ENCODE results near the gene ITGA1.

Gene ITGA1

DNA sequence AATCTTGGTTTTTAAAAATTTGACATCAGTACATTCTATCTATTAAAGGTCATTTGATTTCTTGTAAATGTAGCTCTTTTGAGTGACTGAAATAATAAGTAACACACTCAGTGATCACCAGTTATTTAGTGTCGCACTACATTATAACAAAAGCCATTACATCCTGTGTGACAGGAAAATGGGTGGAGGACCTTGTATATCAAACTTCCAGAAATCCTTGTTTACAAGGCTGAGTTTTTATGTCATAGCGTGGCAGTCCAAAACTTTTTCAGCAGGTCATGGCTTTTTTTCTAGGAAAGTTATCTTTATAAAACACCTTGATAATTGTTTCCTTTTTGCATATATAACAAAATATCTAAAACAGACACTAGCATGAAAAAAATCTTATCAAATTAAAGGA is 14.4 kb upstream of the ITGA1 start:
- no peak for DNase-seq

DNA sequence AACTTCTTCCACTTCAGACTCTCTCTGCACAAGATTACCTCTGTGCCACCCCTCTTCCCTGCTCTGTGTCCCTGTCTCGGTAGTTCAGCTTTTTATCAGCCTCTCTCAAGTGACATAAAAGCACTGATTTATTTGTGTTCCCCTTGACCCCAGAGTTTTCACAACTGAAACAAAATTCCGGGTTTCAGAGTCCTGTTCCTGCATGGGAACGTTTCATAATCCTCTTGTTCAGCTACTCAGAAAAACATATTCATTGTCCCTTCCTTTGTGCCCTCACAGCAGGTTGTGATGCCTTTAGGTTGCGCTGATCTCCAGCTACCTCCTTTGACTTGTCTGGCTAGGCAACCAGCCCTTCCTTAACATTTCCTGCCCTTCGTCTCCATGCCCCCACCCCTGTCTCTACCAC is 13.7 kb upstream of the ITGA1 start:
- DNase-seq = no peak

DNA sequence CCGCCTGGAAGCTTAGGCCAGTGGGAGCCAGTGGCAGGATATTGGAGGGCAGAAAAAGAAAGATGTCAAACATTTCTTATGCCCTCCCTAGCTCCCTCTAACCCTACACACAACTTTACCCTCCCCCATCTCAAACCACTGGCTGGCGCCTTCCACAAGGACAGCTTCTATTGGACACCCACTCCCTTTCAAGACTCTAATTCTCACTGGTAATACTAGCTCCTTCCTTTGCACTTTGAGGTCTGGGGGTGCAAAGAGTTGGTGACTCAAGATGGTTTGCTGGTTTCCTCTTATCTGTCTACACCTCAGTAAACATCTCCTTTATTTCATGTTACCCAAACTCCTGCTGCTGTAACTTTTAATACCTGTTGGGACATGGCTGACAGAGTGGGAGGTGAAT is 11.6 kb upstream of the ITGA1 start:
- no peak for DNase-seq

DNA sequence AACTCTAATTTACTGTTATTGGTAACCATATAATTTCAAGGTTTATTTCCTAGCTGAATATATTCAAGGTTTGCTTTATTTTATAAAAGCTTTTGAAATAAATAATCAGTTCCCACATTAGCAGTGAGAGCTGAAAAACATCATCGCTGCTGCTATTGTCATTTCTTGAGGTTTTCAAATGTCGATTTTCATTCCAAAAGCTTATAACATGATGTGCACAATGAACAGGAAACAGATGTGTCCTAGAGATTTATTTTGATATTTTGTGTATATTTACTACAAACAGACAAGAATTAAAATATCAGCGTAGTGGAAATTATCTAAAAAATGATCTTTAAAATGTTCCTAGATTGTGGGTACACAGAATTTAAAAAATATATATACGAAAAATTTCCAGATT is 10.5 kb upstream of the ITGA1 start:
- DNase-seq = no peak

DNA sequence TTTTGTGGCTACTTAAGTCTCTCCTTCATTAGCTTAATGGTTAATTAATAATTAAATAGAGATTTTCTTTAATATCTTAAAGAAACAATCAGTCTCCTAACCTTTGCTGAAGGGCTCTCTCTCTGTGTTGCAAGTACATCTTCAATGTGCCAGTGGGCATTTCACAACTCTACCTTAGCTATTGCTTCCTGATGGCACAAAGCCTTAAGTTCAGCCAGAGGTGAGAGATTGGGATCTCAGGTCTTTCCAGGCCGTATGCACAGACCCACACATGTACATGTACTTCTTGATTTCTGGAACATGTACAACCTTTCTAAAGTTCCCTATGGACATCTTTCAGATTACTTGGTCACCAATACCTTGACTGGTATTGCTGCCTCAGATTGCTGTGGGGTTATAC is 8.9 kb upstream of the ITGA1 start:
- no peak for DNase-seq

DNA sequence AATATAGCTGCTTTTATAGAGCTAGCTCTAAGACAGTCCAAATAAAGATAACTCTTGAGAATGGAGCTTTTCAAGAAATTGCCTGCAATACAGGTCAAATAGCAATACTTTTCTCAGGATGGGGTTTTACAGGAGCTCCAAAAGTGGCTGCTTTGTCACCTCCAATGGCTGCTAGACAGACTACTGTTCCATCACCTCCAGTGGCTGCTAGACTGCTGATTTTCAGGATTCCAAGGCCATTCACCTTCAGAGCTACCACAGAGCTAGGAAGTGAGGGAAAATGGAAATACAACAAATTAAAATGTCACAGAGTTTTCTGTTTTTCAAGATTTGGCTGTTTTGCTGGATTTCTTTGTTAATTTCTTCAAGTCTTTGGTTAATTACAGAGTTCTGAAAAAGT is 8.5 kb upstream of the ITGA1 start:
- no peak for DNase-seq

DNA sequence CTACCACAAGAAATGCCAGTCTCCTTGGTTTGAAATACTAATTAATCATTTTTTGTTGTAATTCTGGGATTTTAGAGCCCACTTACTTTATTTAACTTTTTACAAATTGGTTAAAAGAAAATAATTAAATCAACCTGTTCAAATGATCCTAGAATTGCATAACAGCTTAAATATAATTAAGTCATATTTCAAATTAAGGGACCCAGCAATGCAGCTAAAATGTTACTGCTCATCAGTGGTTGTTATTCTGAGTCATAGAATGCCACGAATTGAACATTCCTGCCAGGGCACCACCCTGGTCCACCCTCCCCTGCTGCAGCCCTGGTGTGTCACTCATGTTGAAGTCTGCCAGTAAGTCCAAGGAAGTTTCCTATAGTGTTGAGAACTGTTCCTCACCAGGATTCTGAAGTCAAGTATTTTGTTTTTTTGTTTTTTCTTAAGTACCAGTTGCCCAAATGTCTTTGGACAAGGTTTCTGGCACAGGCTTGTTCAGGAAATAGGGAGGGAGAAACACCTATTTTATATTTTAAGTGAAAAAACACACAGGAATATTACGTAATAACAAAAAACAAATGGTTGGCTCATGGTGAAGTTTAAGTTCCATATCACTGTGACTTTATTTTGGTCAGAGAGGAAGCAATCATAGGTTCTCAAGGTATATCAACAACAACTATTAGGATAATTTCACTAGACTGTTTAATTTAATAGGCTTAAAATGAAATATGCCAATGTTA is 4.3 kb upstream of the ITGA1 start:
- DNase-seq = no peak

DNA sequence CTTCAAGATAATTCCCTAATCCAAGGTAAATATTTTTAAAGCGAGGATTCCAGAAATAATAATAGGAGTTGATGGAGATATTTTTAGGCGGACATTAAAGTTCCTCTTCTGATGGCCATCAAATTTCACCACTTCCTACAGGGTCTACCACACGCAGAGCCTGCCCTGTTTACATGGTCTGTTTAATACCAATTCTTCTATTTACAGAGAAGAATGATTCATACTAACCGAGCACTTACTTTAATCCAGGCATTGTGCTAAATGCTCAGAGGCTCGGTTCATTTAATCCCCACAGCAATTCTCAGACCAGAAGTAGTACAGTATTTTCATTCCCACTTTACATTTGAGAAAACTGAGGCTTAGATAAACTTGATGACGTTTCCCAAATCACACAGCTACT is 3.0 kb upstream of the ITGA1 start:
- DNase-seq = no peak

DNA sequence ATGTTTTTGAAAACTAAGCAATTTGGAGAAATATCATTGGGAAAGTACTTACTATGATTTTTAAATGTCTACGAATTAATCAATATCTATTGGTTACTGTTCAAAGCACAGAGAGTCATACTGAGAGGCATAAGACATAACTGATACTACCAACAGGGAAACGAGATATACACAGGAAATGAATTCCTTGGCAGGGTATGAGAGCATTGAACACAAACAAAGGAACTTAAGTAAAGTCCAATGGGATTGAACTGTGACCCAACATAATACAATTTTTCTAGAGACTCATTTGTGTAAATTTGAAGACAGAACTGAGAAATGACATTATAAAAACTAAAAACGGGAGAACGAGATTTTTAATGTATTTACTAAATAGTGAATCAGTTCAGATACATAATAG is 1.3 kb upstream of the ITGA1 start:
- DNase-seq = no peak

DNA sequence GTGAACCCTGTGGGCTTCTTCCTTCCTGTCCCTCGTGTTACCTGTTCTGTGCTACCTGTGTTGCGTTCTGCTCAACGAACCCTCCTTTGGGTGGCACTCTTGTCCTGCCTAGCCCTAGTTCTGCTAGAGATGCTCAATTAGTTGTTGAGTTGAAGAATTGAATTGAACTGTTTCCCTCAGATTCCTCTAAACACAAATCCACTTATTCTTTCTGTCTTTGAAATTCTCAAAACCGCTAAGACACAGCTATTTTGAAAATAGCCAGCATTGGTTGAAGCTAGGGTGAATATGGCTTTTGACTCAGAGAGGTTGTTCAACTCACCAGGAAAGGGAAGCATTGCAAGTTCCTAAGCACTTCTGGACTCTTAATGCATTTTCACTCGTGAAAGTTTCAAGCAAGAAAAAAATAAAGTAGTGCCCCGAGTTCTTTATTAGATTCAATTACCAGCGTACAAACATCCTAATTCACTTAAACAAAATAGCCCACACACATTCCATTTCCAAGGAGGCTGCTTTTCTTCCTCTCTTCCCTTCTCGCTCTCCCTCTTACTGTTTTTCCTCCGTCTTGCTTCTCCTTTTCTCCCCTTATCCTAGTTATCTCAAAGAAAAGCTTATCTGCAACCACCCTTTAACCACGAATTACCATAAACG is 642 bp upstream of the ITGA1 start:
- no peak for DNase-seq

DNA sequence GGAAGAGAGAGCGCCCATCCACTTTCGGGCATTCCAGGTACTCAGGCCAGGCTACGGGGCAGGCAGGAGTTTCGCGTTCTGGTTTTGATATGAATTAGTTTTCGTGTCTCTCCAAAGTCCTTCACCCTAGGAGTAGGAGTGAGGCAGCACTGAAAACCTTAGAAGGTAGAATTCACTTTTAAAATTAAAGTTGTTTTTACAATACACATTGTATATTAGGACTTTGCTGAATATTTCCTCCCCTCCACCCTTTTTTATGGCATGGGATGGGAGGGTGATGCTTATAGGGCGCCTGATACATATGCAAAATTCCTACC is 747 bp downstream of the ITGA1 start:
- DNase-seq = no peak

DNA sequence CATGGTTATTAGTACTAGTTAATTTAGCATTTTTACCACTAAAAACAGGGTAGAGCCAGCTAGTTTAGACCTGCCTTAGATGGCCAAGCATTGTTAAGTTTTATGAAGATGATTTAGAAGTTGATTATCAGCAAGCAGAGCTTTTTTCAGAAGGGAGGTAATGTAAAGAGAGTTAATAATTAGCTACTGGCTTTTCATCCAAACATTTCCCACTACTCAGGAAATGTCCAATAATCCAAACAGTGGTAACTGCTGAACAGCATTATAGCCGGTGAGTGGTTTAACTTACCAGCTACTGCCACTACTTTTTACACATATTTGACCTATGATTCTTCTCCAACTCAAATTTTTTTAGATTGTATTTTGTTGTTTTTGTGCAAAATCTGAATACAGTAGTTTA is 1.7 kb downstream of the ITGA1 start:
- no peak for DNase-seq

DNA sequence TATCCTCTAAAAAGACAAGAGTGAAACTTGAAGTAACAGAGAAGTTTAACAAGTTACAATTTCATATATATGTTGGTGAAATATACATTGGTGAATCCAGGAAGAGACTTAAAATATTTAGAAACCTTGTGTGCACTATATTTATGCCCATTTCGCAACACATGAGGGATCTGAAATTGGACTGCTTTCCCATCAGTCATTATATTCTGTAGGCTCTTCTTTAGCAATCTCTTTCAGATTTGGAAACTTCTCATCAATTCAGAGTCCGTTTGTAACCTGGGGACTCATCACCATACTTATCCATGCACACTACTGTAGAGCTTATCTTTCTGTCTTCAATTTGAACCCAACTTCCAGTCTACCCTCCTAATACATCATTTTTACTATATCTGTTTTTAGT is 2.1 kb downstream of the ITGA1 start:
- no peak for DNase-seq

DNA sequence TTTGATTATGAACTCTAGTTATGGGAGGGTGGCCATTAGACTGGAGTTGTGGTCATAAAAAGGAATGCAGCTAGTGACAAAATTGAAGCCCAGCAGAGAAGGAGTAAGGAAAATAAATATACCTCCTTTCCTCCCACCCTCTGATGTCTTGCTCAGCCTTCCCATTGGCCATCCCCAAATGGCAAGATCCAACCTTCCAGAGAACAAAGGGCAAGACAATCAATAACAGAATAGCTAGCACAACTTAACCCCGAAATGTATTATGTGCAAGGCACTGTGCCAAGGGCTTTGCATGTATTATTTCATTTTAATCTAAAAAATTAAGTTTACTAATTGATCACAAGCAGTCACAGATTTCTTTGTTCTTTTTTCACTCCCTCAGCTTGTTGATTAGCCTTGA is 3.6 kb downstream of the ITGA1 start:
- DNase-seq = no peak

DNA sequence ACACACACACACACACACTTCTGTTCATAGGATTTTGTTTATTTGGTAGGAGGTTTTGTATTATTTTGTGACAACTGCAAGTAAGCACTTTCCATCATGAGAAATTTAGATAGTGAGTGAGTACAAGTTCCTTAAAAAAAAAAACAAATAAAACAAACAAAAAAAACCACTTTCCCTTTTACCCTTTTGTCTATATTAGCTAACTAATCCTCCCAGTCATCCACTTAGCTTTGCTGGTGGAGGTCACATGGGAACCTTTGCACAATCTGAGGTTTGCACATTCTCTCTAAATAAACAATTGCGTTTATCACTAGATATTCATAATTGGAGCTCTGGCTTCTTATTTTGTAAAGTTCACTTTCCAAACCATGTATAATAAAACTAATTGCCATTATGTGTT is 6.8 kb downstream of the ITGA1 start:
- no peak for DNase-seq

DNA sequence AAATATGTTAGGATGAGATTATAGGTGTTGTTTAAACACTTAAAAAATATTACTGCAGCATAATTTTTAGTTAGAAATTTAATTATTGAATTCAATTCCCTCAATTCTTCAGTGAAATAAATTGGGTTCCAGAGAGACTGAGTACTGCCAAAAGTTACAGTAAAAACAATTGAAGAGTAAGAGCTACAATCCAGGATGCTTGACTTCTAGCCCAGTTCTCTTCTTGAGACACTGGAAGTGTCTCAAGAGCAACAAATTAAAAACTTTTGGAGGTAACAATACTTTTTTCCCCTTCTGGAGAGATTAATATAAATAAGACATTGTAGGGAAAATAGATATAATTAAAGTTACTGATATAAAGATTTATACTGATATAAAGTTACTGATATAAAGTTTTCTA is 8.3 kb downstream of the ITGA1 start:
- no peak for DNase-seq

DNA sequence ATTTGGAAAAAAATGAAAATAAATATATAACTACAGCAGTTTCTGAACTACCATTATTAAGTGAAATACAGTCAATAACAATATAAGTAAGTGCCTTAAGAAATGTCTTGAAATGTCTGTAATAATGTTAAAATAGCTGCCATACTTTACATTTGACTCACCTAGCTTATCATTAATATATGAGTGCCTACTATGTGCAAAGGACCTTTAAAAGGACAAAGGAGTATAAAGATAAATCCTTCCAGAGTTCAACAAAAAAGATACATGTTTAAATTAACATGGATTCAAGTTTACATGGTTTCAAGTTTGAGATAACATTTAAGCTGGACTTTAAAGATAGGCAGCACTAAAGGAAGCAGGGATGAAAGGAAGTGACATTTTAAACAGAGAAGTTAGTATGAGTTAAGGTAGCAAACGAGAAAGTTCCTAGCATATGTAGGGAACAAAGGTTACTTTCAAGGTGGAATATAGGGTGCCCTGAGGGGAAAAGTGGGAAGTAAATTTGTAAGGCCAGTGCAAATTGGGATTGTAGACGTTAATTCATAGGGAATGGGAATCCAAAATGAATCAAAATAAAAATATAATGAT is 8.9 kb downstream of the ITGA1 start:
- no peak for DNase-seq

DNA sequence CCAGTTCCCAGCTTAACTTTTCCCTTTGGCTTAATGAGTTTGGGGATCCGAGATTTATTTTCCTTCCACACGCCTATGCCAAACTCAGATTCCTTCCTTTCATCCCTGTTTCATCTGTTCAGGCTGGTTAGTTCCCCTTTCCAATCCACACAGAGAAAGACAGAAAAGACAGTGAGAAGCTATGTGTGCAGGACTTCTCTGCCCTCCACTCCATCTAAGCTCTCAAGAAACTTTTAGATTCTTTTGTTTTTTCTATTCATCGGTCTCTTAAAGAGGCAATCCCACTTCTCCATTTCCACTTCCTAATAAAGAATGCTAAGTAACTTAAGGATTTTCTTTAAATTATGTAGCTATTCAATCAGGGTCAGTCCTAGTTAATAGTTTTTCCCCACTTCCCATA is 11.2 kb downstream of the ITGA1 start:
- DNase-seq = no peak

DNA sequence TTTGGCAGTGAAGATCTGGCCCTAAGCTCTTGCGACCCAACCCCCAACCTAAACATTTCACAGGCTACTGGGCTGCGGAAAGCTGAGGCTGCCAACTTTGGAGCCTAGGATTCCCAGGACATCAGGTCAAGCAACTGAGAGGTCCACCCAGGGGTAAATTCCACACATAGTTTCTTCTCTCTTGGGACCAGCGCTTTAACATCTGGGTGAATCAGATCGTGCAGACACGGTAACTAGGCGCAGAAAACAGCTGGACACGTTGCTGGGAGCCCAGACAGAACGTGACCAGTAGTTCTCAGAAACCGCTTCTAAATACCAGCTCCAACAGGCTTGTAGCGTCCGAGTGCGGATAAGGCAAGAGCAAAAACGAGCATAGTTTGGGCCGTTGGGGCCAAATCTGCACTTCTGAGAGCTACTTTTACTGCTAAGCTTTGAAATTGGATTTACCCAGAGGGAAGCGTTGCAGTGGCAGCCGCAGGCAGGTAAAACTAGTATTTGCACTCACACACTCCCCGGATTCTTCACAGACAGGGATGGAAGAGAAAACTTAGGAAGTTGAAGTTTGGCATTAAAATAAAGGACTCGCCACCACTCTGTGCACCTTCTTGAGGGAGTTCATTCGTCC is 11.8 kb downstream of the ITGA1 start:
- DNase-seq = no peak

DNA sequence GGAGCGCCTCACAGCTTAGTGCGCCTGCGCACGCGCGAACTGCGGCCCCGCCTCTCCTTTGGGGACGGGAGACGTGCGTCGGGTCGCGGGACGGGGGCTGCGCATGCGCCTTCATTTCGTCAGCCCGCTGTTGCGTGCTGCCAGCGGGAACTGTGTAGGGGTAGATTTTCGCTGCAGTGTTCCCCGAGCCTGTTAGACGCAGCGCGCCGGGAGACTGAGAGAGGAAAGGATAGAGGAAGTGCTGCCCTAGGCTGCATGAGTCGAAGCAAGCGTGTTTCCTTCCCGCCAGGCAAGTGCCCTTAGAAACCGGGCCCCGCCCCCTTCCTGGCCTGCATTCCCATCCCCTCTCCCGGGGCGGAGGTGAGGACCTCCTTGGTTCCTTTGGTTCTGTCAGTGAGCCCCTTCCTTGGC is 12.3 kb downstream of the ITGA1 start:
- DNase-seq = peak; percentile 86 to 90 (median 88)

DNA sequence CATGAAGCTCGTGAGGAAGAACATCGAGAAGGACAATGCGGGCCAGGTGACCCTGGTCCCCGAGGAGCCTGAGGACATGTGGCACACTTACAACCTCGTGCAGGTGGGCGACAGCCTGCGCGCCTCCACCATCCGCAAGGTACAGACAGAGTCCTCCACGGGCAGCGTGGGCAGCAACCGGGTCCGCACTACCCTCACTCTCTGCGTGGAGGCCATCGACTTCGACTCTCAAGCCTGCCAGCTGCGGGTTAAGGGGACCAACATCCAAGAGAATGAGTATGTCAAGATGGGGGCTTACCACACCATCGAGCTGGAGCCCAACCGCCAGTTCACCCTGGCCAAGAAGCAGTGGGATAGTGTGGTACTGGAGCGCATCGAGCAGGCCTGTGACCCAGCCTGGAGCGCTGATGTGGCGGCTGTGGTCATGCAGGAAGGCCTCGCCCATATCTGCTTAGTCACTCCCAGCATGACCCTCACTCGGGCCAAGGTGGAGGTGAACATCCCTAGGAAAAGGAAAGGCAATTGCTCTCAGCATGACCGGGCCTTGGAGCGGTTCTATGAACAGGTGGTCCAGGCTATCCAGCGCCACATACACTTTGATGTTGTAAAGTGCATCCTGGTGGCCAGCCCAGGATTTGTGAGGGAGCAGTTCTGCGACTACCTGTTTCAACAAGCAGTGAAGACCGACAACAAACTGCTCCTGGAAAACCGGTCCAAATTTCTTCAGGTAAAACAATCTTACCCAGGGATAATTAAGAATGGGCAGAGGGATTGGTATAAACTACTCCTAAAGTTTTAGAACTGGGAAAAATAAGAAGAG is 12.9 kb downstream of the ITGA1 start:
- peak; percentile 7 to 39 (median 24) for DNase-seq

DNA sequence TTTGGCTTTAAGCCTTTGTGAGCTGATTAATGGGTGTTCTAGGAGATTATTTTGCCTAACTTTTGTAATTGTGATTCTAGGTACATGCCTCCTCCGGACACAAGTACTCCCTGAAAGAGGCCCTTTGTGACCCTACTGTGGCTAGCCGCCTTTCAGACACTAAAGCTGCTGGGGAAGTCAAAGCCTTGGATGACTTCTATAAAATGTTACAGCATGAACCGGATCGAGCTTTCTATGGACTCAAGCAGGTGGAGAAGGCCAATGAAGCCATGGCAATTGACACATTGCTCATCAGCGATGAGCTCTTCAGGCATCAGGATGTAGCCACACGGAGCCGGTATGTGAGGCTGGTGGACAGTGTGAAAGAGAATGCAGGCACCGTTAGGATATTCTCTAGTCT is 13.6 kb downstream of the ITGA1 start:
- no peak for DNase-seq

DNA sequence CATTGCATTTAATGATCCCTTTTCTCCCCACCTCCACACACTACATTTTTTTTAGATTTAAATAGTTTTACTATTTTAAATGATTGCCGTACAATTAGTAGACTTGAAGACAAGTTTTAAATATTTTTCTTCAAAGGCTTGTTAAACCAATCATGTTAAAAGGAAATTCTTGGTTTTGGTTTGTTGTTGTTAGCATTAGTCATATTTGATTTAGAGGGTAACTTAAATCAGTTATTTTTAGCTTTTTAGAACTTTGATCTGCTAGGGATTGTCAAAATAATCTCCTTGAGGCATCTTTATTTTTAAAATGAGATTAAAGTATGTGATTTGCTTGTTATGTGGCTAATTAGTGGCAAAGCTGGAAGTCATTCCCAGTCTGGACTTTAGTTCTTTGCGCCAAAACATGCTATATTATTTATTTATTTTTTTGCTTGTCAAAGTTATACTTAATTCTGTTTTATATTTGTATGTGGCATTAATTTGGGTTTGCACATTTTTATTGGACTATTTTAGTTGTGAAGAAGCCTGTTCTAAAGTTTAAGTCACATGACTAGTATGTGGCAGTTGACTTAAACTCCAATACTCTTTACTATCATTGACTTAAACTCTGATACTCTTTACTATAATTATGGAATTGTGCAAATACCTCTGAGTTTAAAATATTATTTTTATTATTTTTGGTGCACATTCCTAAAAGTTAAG is 14.7 kb downstream of the ITGA1 start:
- DNase-seq = no peak
